Glutamatergic neuron (in vitro differentiated cells): Measurements from ENCODE around the gene GLB1L. TPM values are rescaled to one million over a fixed set of nuclear protein-coding genes. Genes with fewer than 3 reads are reported as not detected.

ENCODE experiments used
- DNase-seq: peaks from one replicate; pipeline ENCODE4 v3.0.0; 2022
- H3K27ac Mint-ChIP-seq: one replicate; pipeline ENCODE4 v1.8.0; 2020; ENCODE audit warnings: mild to moderate bottlenecking, mixed read lengths, inconsistent platforms; ENCODE audit not compliant: unreplicated experiment
- H3K27me3 Mint-ChIP-seq: one replicate; pipeline ENCODE4 v1.8.0; 2020; ENCODE audit warnings: mild to moderate bottlenecking, moderate library complexity, mixed read lengths, inconsistent platforms; ENCODE audit not compliant: unreplicated experiment
- H3K36me3 Mint-ChIP-seq: one replicate; pipeline ENCODE4 v1.8.0; 2020; ENCODE audit warnings: mild to moderate bottlenecking, mixed read lengths, inconsistent platforms; ENCODE audit not compliant: unreplicated experiment
- H3K4me1 Mint-ChIP-seq: one replicate; pipeline ENCODE4 v1.8.0; 2020; ENCODE audit warnings: mild to moderate bottlenecking, low read depth, mixed read lengths, inconsistent platforms; ENCODE audit not compliant: unreplicated experiment
- H3K4me3 Mint-ChIP-seq: one replicate; pipeline ENCODE4 v1.8.0; 2020; ENCODE audit warnings: mild to moderate bottlenecking, mixed read lengths, inconsistent platforms; ENCODE audit not compliant: unreplicated experiment
- H3K9me3 Mint-ChIP-seq: one replicate; pipeline ENCODE4 v1.8.0; 2020; ENCODE audit warnings: mild to moderate bottlenecking, moderate library complexity, mixed read lengths, inconsistent platforms; ENCODE audit not compliant: unreplicated experiment
- CTCF ChIP-seq: fragments of 200-600 bp; sonication (generic); IDR thresholded peaks from one replicate; pipeline ENCODE4 v1.5.0; 2021; ENCODE audit not compliant: partially characterized antibody, unreplicated experiment
- total RNA-seq: library from RNA; stranded (reverse); fragmentation: NEBNext Ultra II Directional; extraction: Animal tissue kit (Norgen Biotek cat#: 25700); gene quantifications from one replicate; pipeline ENCODE4 v1.2.1, GENCODE V29; 2021; ENCODE audit not compliant: unreplicated experiment

GLB1L gene
- total RNA-seq, 1 donor from 2014 or later = 6.2 TPM

- Mint-ChIP-seq H3K9me3 (peaks cover 8% of the 10 kb centered on the region), H3K36me3 (peaks cover 7% of the 10 kb centered on the region), H3K27ac (no peak overlapping the region), H3K4me1 (peaks cover 3% of the 10 kb centered on the region), H3K27me3 (peaks cover 9% of the 10 kb centered on the region), H3K4me3 (no peak overlapping the region)
- DNase-seq = no peak
- no peak for TF ChIP-seq CTCF
These were observed 46.8 kb upstream of the GLB1L start for GRCh38 chr2:219291910-219292490.

- Mint-ChIP-seq H3K36me3 (peaks cover 7% of the 10 kb centered on the region), H3K4me1 (peaks cover 3% of the 10 kb centered on the region), H3K27me3 (peaks cover 9% of the 10 kb centered on the region), H3K4me3 (no peak overlapping the region), H3K9me3 (peaks cover 8% of the 10 kb centered on the region), H3K27ac (no peak overlapping the region)
- no peak for TF ChIP-seq CTCF
- no peak for DNase-seq
These were observed 46.1 kb upstream of the GLB1L start for GRCh38 chr2:219291394-219291793.

GRCh38 chr2:219290381-219291171 is 45.3 kb upstream of the GLB1L start:
- Mint-ChIP-seq H3K27me3 (peaks cover 6% of the 10 kb centered on the region), H3K4me3 (no peak overlapping the region), H3K4me1 (peaks cover 7% of the 10 kb centered on the region), H3K27ac (no peak overlapping the region), H3K36me3 (peaks cover 3% of the 10 kb centered on the region), H3K9me3 (peaks cover 7% of the 10 kb centered on the region)
- TF ChIP-seq CTCF = no peak
- DNase-seq = no peak

GRCh38 chr2:219289537-219290361 is 44.5 kb upstream of the GLB1L start:
- H3K4me1 Mint-ChIP-seq = peaks cover 11% of the 10 kb centered on the region
- H3K4me3 Mint-ChIP-seq = no peak overlapping the region
- no peaks in the 10 kb centered on the region for H3K36me3 Mint-ChIP-seq
- H3K9me3 Mint-ChIP-seq = peaks cover 5% of the 10 kb centered on the region
- no peak overlapping the region for H3K27ac Mint-ChIP-seq
- no peak for DNase-seq
- TF ChIP-seq CTCF = no peak
- H3K27me3 Mint-ChIP-seq = peaks cover 4% of the 10 kb centered on the region
